Epithelial cell of esophagus (primary cell): ENCODE data around the gene LCN6.
"Not testable (repeated sequence)": the region's sequence is repeated elsewhere in the genome, so short reads cannot be mapped to it uniquely, and the experiment has no call there.

Source experiments
- DNase-seq: peaks from one replicate; pipeline ENCODE4 v3.0.0; 2010; ENCODE audit warnings: low read depth
- H3K4me3 ChIP-seq: 2 replicates; pipeline ENCODE4 v1.5.1; 2011; ENCODE audit warnings: mild to moderate bottlenecking, low read length, control low read depth
- CTCF ChIP-seq: IDR thresholded peaks from 2 replicates; pipeline ENCODE4 v1.5.1; 2011; ENCODE audit warnings: low read depth, mild to moderate bottlenecking, low read length, control low read depth, inconsistent platforms; ENCODE audit not compliant: insufficient read depth; ENCODE audit errors: missing control alignments

The LCN6 gene

GRCh38 chr9:136786451-136786850 is 38.1 kb upstream of the LCN6 start:
- no peak for DNase-seq
- TF ChIP-seq CTCF, result no peak
- H3K4me3 ChIP-seq, result no peak overlapping the region

- DNase-seq, H3K4me3 ChIP-seq: not testable (repeated sequence)
Observed at GRCh38 chr9:136785565-136786355, 37.4 kb upstream of the LCN6 start.

- no peak overlapping the region for H3K4me3 ChIP-seq
- DNase-seq, result no peak
- no peak for TF ChIP-seq CTCF
Observed at GRCh38 chr9:136784997-136785361, 36.7 kb upstream of the LCN6 start.

- peak; percentile 39 for TF ChIP-seq CTCF
- H3K4me3 ChIP-seq, result no peak overlapping the region
- peak; percentile 41 for DNase-seq
Observed at GRCh38 chr9:136784249-136784996, 36.1 kb upstream of the LCN6 start.

GRCh38 chr9:136782452-136782851 is 34.1 kb upstream of the LCN6 start:
- no peak for DNase-seq
- H3K4me3 ChIP-seq, result no peak overlapping the region
- no peak for TF ChIP-seq CTCF

- no peak overlapping the region for H3K4me3 ChIP-seq
- peak; percentile 36 for TF ChIP-seq CTCF
- no peak for DNase-seq
Observed at GRCh38 chr9:136779808-136780207, 31.5 kb upstream of the LCN6 start.

- H3K4me3 ChIP-seq, result no peak overlapping the region
- no peak for TF ChIP-seq CTCF
- no peak for DNase-seq
Observed at GRCh38 chr9:136777359-136777758, 29.0 kb upstream of the LCN6 start.
